Neural progenitor cell (in vitro differentiated cells): Measurements from ENCODE around the gene RAPGEF4.

Experiments used
- CTCF ChIP-seq: fragments of 200-600 bp; sonication (generic); IDR thresholded peaks from 2 replicates; pipeline ENCODE4 v1.5.1; 2017; ENCODE audit warnings: antibody characterized with exemption, mild to moderate bottlenecking
- EZH2 ChIP-seq: fragments of 200-600 bp; sonication (generic); IDR thresholded peaks from 2 replicates; pipeline ENCODE4 v1.6.1; 2017; ENCODE audit warnings: antibody characterized with exemption, mild to moderate bottlenecking, moderate library complexity
- EZH2phosphoT487 ChIP-seq: fragments of 200-600 bp; sonication (generic); IDR thresholded peaks from 2 replicates; pipeline ENCODE4 v1.6.1; 2017; ENCODE audit warnings: antibody characterized with exemption

- TF ChIP-seq CTCF (no peak), EZH2 (no peak), EZH2phosphoT487 (no peak)
These were observed 298.5 kb downstream of the RAPGEF4 start for GRCh38 chr2:173034143-173034542.
